Measurements from ENCODE around the gene DPP6.

The DPP6 gene

GRCh38 chr7:154345093-154345492, 292.9 kb downstream of the DPP6 start:
- peak; percentile 23 for DNase-seq

GRCh38 chr7:154347700-154348266, 295.6 kb downstream of the DPP6 start:
- DNase-seq: no peak

DNA sequence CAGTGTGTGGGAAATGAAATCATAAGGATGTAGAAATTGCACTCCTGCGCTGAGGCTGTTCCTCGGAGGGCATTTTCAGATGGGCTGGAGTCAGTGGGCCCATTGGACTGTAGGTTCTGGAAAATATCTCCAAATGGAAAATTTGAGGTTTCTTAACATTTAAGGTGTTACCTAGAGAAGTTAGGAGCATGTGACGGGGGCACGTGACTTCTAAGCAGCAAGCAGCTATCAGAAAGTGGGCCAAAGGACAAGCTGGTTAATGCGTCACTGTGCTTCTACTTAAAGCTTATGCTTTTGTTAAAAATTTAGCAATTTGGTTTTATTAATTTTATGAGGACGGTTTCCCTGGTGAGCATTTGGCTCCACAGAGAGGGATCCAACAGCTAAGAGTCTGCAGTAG, 298.7 kb downstream of the DPP6 start:
- DNase-seq: no peak

- no peak for DNase-seq
These were observed 301.2 kb downstream of the DPP6 start for GRCh38 chr7:154353355-154353767.

GRCh38 chr7:154364170-154364569, 312.0 kb downstream of the DPP6 start:
- DNase-seq: no peak

GRCh38 chr7:154371424-154371823, 319.2 kb downstream of the DPP6 start:
- DNase-seq: no peak

- DNase-seq: no peak
These were observed 319.9 kb downstream of the DPP6 start for GRCh38 chr7:154372011-154372601.

DNA sequence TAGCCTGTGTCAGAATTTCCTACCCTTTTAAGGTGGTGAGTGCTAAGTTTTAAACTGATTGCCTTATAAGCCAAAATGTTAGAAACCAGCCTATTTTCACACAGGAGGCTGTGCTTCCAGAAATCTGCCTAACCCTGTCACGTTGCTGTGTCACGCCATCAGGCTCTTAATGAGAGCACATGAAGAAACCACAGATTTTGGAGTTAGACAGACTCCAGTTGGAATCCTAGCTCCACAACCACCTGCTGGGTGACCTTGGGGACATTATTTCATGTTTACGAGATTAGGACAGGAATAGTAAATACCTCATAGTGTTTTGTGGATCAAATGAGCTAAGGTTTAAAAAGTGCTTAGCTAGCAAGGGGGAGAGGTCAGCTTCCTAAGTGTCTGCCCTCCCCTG, 321.8 kb downstream of the DPP6 start:
- no peak for DNase-seq

DNA sequence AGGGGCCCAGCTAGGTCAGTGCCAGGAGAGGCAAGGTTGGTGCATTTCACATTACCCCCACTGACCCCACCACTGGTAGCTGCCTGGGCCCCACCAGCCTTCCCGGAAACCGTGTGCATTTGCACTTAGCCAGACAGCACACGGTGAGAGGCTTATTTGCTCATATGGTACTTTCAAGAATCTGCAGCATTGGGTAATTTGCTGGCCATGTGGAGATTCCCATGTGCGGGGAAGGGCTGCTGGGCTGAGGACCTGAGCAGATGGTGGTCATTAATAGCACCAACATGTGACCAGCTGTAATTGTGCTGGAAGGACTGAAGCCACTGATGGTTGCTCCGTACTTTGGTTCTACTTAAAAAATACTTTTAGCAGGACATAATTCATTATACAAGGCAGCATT, 323.8 kb downstream of the DPP6 start:
- DNase-seq: peak; percentile 83

DNA sequence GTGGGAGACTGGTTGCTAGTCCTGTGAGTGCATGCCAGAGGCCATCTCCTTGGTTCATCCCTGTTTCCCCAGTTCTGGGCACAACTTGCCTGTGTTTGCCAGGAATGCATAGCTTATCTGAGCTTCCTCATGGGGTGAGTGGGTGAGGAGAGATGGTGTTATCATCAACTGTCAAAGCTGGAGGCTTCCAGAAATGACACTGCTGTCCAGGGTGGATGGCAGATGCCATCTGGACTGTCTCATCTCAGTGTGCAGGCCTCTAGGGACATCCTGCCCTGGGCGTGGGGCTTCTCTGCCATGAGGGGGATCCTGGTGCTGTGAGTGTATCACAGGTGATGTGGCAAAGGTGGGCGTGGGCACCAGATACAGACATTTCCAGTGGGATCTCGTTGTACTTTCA, 328.6 kb downstream of the DPP6 start:
- no peak for DNase-seq

- no peak for DNase-seq
These were observed 330.8 kb downstream of the DPP6 start for GRCh38 chr7:154383045-154383444.

GRCh38 chr7:154385214-154385613, 333.0 kb downstream of the DPP6 start:
- no peak for DNase-seq

- no peak for DNase-seq
These were observed 335.1 kb downstream of the DPP6 start for GRCh38 chr7:154387252-154387651.

- DNase-seq: no peak
These were observed 336.2 kb downstream of the DPP6 start for GRCh38 chr7:154388412-154388811.

DNA sequence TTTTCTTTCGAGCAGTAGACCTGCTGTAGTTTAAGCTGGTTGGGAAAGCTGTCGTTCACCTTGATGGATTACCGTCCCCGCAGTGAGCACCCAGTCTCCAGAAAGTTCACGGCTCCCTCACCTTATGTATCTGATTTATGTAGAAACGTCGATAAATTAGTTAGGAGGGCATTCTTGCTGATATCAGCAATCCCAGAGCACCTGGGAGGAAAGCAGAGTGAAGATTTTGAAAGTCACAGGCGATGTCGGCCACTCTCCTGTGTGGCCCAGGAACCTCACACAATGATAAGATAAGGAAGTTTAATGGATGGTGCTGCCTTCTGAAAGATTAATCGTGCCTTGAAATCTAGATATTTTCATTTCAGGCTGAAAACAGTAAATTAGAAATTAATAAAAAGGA, 336.8 kb downstream of the DPP6 start:
- DNase-seq: no peak

DNA sequence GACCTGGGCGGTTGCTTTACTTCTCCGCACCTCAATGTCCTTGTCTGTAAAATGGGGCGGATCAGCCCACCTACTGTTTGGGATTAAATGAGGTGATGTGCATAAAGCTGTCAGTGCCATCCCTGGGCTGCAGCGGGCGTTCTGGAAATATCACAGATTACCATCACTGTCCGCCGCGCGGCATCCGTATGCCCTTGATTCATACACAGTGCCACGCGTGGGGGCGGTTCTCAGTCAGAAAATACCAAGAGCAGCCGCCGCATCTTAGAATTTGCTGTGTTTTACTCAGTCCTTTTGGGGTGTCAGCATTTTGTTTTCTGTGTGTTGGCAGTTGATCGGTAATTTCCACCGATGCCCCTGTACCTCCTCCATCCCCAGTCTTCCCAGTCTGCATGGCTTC, 338.8 kb downstream of the DPP6 start:
- DNase-seq: no peak

DNA sequence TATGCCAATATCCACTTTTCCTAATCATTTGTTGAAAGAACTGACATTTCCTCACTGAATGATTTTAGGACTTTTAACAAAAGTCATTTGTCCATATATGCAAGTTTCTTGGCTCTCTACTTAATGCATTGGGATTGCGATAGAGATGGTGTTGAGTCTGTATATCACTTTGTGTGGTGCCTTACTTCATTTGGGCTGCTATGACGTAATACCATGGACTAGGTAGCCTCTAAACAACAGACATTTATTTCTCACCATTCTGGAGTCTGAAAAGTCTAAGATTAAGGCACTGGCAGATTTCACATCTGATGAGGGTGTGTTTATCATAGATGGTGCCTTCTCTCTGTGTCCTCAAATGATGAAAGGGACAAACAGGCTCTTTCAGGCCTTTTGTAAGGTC, 342.6 kb downstream of the DPP6 start:
- no peak for DNase-seq

- no peak for DNase-seq
These were observed 354.1 kb downstream of the DPP6 start for GRCh38 chr7:154406312-154406711.

- DNase-seq: no peak
These were observed 357.6 kb downstream of the DPP6 start for GRCh38 chr7:154409703-154410311.

GRCh38 chr7:154412105-154412504, 359.9 kb downstream of the DPP6 start:
- no peak for DNase-seq

- DNase-seq: no peak
These were observed 363.7 kb downstream of the DPP6 start for GRCh38 chr7:154415709-154416399.

DNA sequence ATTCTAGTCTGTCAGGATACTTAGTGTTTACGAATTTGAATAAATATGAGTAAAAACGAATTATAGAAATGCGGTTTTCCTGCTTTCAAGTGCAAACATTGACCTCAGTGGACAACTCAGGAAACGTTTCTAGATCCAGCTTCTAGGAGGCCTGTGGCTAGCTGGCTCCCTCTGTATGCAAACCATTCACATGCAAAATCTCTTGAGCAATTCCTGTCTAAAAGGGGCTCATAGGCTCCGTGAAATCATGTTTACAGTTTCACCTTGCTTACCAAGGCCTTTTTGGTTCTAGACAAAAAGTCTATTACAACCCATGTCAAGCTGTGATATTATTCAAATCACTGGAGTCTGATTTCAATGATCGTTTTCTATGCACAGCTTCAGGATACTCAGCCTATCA, 364.5 kb downstream of the DPP6 start:
- DNase-seq: no peak

DNA sequence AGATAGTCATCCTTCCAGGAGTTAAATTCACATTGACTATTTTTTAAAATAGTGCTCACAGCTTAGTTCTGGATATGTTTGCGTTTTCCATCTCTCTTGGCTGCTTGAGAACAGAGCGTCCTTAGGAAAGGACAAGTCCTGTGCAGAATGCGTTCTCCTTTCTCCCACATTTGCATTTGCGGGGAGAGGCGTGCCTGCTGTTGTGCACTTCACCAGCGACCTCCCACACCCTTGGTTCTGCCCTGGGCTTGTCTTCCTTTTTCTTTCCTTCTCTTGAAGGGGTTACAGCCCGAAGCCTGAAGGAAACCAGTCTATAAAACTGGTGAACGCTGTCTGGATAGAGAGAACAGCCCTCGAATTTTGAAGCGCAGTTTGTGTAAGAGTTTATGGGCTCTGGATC, 367.1 kb downstream of the DPP6 start:
- DNase-seq: no peak

GRCh38 chr7:154423231-154423630, 371.0 kb downstream of the DPP6 start:
- DNase-seq: no peak

All from NCI-H524 treated with DMSO at 0.1 percent for 48 hours (cell line).